HL-60 (cell line): ENCODE data around the gene GP9.

Experiments used
- CTCF ChIP-seq: IDR thresholded peaks from one replicate; pipeline ENCODE4 v1.5.1; 2011; ENCODE audit warnings: low read length, control low read depth, inconsistent platforms; ENCODE audit not compliant: insufficient read depth
- POLR2AphosphoS5 ChIP-seq: IDR thresholded peaks from 2 replicates; pipeline ENCODE4 v1.6.1; 2012; ENCODE audit warnings: low read depth

- TF ChIP-seq CTCF (no peak), POLR2AphosphoS5 (no peak)
Measured at GRCh38 chr3:129022114-129023007, 38.2 kb upstream of the GP9 start.
